Spleen (tissue), 11 donors: ENCODE results near the gene LCT. TPM values are rescaled to one million over a fixed set of nuclear protein-coding genes. Genes with fewer than 3 reads are reported as not detected.
"Not testable (repeated sequence)": the region's sequence is repeated elsewhere in the genome, so short reads cannot be mapped to it uniquely, and the experiment has no call there.

ENCODE experiments used
- DNase-seq: peaks from one replicate; pipeline ENCODE4 v3.0.0-alpha.2; 2020
- H3K27ac ChIP-seq, 8 donors: fragments of 200-600 bp; sonication (generic) in 7 of 8; 1 replicate in 4 of 8; 2 replicates in 4 of 8; pipeline versions ENCODE4 v1.5.0 to v1.8.0; 2016 to 2021; ENCODE audit warnings: inconsistent platforms in 4 of 8, mild to moderate bottlenecking in 4 of 8, moderate library complexity in 1 of 8
- H3K27me3 ChIP-seq, 7 donors: fragments of 200-600 bp; sonication (generic) in 6 of 7; replicated peaks in 1 of 7; 1 replicate in 4 of 7; 2 replicates in 3 of 7; pipeline versions ENCODE4 v1.5.0 to v1.8.0; 2016 to 2021; ENCODE audit warnings: inconsistent platforms in 3 of 7, mild to moderate bottlenecking in 1 of 7
- H3K36me3 ChIP-seq, 6 donors: fragments of 200-600 bp; sonication (generic) in 5 of 6; 1 replicate in 4 of 6; 2 replicates in 2 of 6; pipeline versions ENCODE4 v1.5.0 to v1.8.0; 2016 to 2021; ENCODE audit warnings: inconsistent platforms in 2 of 6
- H3K4me1 ChIP-seq, 6 donors: fragments of 200-600 bp; sonication (generic) in 5 of 6; 1 replicate in 3 of 6; 2 replicates in 3 of 6; pipeline versions ENCODE4 v1.5.0 to v1.8.0; 2016 to 2021; ENCODE audit warnings: inconsistent platforms in 3 of 6
- H3K4me3 ChIP-seq, 8 donors: fragments of 200-600 bp; sonication (generic) in 7 of 8; 1 replicate in 4 of 8; 2 replicates in 4 of 8; pipeline versions ENCODE4 v1.5.0 to v1.8.0; 2016 to 2021; ENCODE audit warnings: inconsistent platforms in 4 of 8, mild to moderate bottlenecking in 4 of 8, moderate library complexity in 2 of 8
- H3K9me3 ChIP-seq, 8 donors: fragments of 200-600 bp; sonication (generic) in 7 of 8; 1 replicate in 4 of 8; 2 replicates in 4 of 8; pipeline versions ENCODE4 v1.5.0 to v1.8.0; 2016 to 2021; ENCODE audit warnings: inconsistent platforms in 4 of 8
- POLR2A ChIP-seq, 3 donors: fragments of 450-650 bp; IDR thresholded peaks; one replicate each; pipeline ENCODE4 v1.5.1; 2017; ENCODE audit warnings: antibody characterized with exemption in 3 of 3, mild to moderate bottlenecking in 1 of 3
- POLR2AphosphoS5 ChIP-seq, 3 donors: sonication (generic); formaldehyde crosslinking; IDR thresholded peaks; one replicate each; pipeline ENCODE4 v1.5.1; 2017; ENCODE audit warnings: antibody characterized with exemption in 3 of 3
- WGBS, 5 donors: extraction: QIAGEN DNeasy Blood & Tissue Kit in 3 of 5; methylation state at CpG; one replicate each; pipeline versions ENCODE4 v1.1.5 to v1.1.7; 2013 to 2018; 5-methylcytosine and 5-hydroxymethylcytosine counted together
- intact Hi-C: fragments of 100-400 bp; cut with DNase I; formaldehyde crosslinking; loops from one replicate; pipeline ENCODE4 v1.15.0; 2023; ENCODE audit warnings: low total_unique reads
- polyA plus RNA-seq, 3 donors: library from polyadenylated mRNA; stranded (reverse); fragments of 200-250 nt; gene quantifications; one replicate each; pipeline ENCODE4 v1.2.1, GENCODE V29; 2013
- total RNA-seq, 7 donors: library from RNA; depleted of rRNA in 3 of 7; stranded (reverse); fragments of >200 nt in 3 of 7; fragmentation: NEBNext Ultra II Directional in 4 of 7; extraction: Animal tissue kit (Norgen Biotek cat#: 25700) in 4 of 7; gene quantifications; one replicate each; pipeline versions ENCODE4 v1.1.0 to v1.2.1, GENCODE V29; 2016 to 2021
- TF ChIP-seq, protein P1 (sequence below), 11 experiments: fragments of 200-600 bp in 7 of 11; fragments of 450-650 bp in 4 of 11; sonication (generic) in 4 of 11; IDR thresholded peaks in 8 of 11; conservative IDR thresholded peaks in 3 of 11; 1 replicate in 7 of 11; 2 replicates in 4 of 11; pipeline versions ENCODE4 v1.4.0 to v1.8.0; 2016 to 2021; ENCODE audit warnings: antibody characterized with exemption in 11 of 11, inconsistent platforms in 4 of 11, mild to moderate bottlenecking in 1 of 11
- donor health status: healthy with polysubstance abuse.
- donor health status: DM: no; HTN: no; CAD: no; lungs with moderate emphysema.
- donor health status: DM: no; HTN: no; CAD: no.
- donor health status: Bipolar disorder and iron deficiency.
- donor health status: healthy.
- donor health status: DM: no; HTN: no; CAD: no.
- donor health status: DM: yes; HTN: yes; CAD: no.

LCT gene
- total and polyA plus RNA-seq, 10 donors, result 0.02 to 0.19 (median 0.06) TPM; not detected in 3

DNA sequence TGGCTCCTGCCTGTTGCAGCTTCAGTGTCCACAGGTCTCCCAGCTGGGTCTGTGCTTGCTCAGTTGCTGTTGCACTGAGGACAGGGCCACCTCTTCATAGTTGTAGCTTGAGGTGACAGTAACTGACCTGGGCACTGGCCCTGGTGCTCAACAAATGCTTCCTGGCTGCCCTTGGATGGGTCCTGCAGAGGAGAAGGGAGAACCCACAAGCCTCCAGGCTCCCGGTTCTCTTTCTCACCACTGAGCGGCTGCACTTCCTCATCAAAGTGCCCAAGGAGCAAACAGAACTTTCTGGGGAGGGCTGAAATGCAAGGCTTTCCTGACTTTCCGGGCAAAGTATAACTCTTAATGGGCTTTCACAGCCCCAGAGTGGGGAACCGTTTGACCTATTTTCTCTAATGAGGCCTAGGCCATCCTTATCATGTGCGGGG, 38.7 kb downstream of the LCT start:
- intact Hi-C loops, result no loop called here
- 39 to 64% (median 48%) methylated on average over 4 to 5 of the region's 5 CpGs for WGBS, 5 donors

DNA sequence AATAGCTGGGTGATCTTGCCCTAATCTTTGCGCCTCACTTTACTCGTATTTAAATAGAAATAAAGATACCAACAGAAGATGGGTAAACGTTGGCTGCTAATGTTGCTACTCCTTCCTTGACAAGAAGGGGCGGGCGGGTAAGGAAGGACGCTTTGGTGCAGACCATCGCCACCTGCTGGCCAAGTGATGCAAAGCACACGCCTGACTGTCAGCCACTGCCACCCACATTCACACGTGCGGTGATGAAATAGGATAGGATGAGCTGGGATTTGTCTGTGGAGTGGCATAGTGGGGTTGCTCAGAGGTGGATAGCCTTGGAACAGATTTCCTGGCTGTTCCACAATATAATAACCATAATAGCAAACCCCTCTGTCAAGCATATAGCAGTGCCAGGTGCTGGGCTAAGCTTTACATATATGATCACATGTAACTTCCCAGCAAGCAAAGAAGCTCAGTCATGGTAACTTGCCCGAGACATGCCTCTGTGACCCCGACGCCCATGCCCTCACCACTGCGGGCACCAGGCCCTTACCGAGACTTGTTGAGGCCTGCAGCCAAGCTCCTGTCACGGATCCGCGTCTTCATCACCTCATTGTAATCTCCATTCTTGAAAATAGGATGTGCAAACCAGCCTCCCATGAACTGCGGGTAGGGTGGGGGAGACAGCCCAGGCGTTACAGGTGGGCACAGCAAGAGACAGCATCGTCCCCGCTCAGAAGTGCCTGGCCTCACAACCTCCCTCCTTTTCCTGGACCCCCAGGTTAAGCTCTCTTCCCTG, 39.3 kb downstream of the LCT start:
- H3K27ac ChIP-seq, result no peak overlapping the region
- intact Hi-C loops, result no loop called here
- WGBS, 5 donors, result 40 to 52% (median 49%) methylated on average over 22 of the region's 22 CpGs

More for the DNA sequence above, 38.7 kb downstream of the LCT start:
- Histone ChIP-seq H3K36me3 (no peaks in the 10 kb centered on the region), H3K4me3 (no peak overlapping the region), H3K27ac (no peak overlapping the region), H3K4me1 (peaks cover 0 to 13% (median 6%) of the 10 kb centered on the region in 6 donors), H3K9me3 (peaks cover 0 to 34% (median 30%) of the 10 kb centered on the region in 8 donors), H3K27me3 (no peaks in the 10 kb centered on the region)
- no peak for DNase-seq
- TF ChIP-seq POLR2A (IDR thresholded peaks at IDR 0.05), result no peak
- TF ChIP-seq, protein P1, sequence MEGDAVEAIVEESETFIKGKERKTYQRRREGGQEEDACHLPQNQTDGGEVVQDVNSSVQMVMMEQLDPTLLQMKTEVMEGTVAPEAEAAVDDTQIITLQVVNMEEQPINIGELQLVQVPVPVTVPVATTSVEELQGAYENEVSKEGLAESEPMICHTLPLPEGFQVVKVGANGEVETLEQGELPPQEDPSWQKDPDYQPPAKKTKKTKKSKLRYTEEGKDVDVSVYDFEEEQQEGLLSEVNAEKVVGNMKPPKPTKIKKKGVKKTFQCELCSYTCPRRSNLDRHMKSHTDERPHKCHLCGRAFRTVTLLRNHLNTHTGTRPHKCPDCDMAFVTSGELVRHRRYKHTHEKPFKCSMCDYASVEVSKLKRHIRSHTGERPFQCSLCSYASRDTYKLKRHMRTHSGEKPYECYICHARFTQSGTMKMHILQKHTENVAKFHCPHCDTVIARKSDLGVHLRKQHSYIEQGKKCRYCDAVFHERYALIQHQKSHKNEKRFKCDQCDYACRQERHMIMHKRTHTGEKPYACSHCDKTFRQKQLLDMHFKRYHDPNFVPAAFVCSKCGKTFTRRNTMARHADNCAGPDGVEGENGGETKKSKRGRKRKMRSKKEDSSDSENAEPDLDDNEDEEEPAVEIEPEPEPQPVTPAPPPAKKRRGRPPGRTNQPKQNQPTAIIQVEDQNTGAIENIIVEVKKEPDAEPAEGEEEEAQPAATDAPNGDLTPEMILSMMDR (IDR thresholded peaks at IDR 0.05 in 8 of 11, conservative IDR thresholded peaks at IDR 0.05 in 3 of 11), result peak in 1 of 11 experiments; percentile 14

DNA sequence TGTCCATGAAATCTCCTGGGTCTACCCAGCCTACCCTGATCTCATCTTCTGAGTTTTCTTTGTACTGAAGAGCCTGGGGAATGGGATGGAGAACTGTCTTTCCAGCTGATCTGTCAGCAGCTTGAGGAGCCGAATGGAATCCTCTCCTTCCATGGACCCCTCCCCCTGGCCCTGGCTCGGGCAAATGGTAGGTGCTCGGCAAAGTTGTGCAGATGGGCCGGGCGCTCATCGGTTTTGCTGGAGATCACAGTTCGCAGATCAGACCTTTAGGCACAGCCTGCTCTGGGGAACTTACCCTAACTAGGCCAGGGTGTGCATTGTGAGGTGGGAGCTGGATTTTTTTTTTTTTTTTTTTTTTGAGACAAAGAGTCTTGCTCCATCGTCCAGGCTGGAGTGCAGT, 40.4 kb downstream of the LCT start:
- no peak for DNase-seq
- Histone ChIP-seq H3K4me3 (no peak overlapping the region), H3K27ac (no peak overlapping the region), H3K9me3 (peaks cover 0 to 23% (median 20%) of the 10 kb centered on the region in 8 donors), H3K36me3 (no peaks in the 10 kb centered on the region), H3K27me3 (no peaks in the 10 kb centered on the region), H3K4me1 (peaks cover 0 to 13% (median 6%) of the 10 kb centered on the region in 6 donors)
- TF ChIP-seq POLR2A (IDR thresholded peaks at IDR 0.05) (no peak), POLR2AphosphoS5 (IDR thresholded peaks at IDR 0.05) (no peak)
- TF ChIP-seq, protein P1 (IDR thresholded peaks at IDR 0.05 in 8 of 11, conservative IDR thresholded peaks at IDR 0.05 in 3 of 11), result no peak
- intact Hi-C loops, result no loop called here
- WGBS, 5 donors, result 95 to 99% (median 96%) methylated on average over 8 of the region's 8 CpGs

More for the DNA sequence above, 39.3 kb downstream of the LCT start:
- Histone ChIP-seq H3K27me3 (no peaks in the 10 kb centered on the region), H3K36me3 (no peaks in the 10 kb centered on the region), H3K4me1 (peaks cover 0 to 13% (median 6%) of the 10 kb centered on the region in 6 donors), H3K9me3 (peaks cover 0 to 34% (median 30%) of the 10 kb centered on the region in 8 donors), H3K4me3 (no peak overlapping the region)
- peak; percentile 93 for DNase-seq
- TF ChIP-seq, protein P1 (IDR thresholded peaks at IDR 0.05 in 8 of 11, conservative IDR thresholded peaks at IDR 0.05 in 3 of 11), result peak; percentile 60 to 94 (median 91)
- no peak for TF ChIP-seq POLR2A (IDR thresholded peaks at IDR 0.05)

DNA sequence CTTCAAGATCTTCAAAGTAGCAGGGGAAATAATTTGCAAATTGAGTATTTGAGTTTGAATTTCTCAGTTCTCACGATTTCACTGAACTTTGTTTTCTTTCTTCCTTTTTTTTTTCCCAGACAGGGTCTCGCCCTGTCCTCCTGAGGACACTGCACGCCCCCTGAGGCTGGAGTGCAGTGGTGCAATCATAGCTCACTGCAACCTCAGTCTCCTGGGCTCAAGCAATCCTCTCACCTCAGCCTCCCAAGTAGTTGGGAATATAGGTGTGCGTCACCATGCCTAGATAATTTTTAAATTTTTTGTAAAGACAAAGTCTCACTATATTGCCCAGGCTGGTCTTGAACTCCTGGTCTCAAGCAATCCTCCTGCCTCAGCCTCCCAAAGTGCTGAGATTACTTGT, 41.3 kb downstream of the LCT start:
- 62 to 72% (median 67%) methylated on average over 4 of the region's 4 CpGs for WGBS, 5 donors
- H3K27me3 ChIP-seq, H3K27ac ChIP-seq, intact Hi-C loops, H3K36me3 ChIP-seq, DNase-seq, H3K4me3 ChIP-seq: not testable (repeated sequence)
- Histone ChIP-seq H3K4me1 (peaks cover 0 to 13% (median 6%) of the 10 kb centered on the region in 6 donors), H3K9me3 (peaks cover 0 to 13% (median 11%) of the 10 kb centered on the region in 8 donors)
